Mesendoderm (in vitro differentiated cells): ENCODE measurements around the gene LRRN4CL.

Experiments
- DNase-seq: peaks from one replicate; pipeline ENCODE4 v3.0.0; 2013
- H2AK5ac ChIP-seq: 2 replicates; pipeline ENCODE4 v1.6.1; 2013; ENCODE audit warnings: low read length, inconsistent platforms
- H2BK120ac ChIP-seq: 2 replicates; pipeline ENCODE4 v1.6.1; 2013; ENCODE audit warnings: low read depth, mild to moderate bottlenecking, low read length, moderate library complexity, mixed read lengths
- H2BK15ac ChIP-seq: replicated peaks from 2 replicates; pipeline ENCODE4 v1.6.1; 2013; ENCODE audit warnings: low read depth, mild to moderate bottlenecking, moderate library complexity
- H2BK5ac ChIP-seq: 2 replicates; pipeline ENCODE4 v1.6.1; 2013; ENCODE audit warnings: low read length, inconsistent platforms
- H3K18ac ChIP-seq: 2 replicates; pipeline ENCODE4 v1.6.1; 2013; ENCODE audit warnings: mild to moderate bottlenecking, low read length, mixed read lengths
- H3K23ac ChIP-seq: one replicate; pipeline ENCODE4 v1.6.1; 2013; ENCODE audit warnings: low read length
- H3K27ac ChIP-seq: 2 replicates; pipeline ENCODE4 v1.5.1; 2013; ENCODE audit warnings: low read depth, mild to moderate bottlenecking, inconsistent platforms, low read length, moderate library complexity
- H3K27me3 ChIP-seq: 2 replicates; pipeline ENCODE4 v1.6.1; 2013; ENCODE audit warnings: low read length, control low read depth, mild to moderate bottlenecking, inconsistent platforms; ENCODE audit not compliant: insufficient read depth, poor library complexity
- H3K36me3 ChIP-seq: 2 replicates; pipeline ENCODE4 v1.6.1; 2013; ENCODE audit warnings: low read length, inconsistent platforms; ENCODE audit not compliant: control insufficient read depth, insufficient read depth
- H3K4ac ChIP-seq: one replicate; pipeline ENCODE4 v1.6.1; 2013; ENCODE audit warnings: low read depth, mild to moderate bottlenecking, low read length, moderate library complexity
- H3K4me1 ChIP-seq: 2 replicates; pipeline ENCODE4 v1.6.1; 2013; ENCODE audit warnings: low read depth, low read length, inconsistent platforms; ENCODE audit not compliant: control insufficient read depth
- H3K4me2 ChIP-seq: 2 replicates; pipeline ENCODE4 v1.6.1; 2013; ENCODE audit warnings: low read length
- H3K4me3 ChIP-seq: 2 replicates; pipeline ENCODE4 v1.5.1; 2013; ENCODE audit warnings: mild to moderate bottlenecking, low read length
- H3K56ac ChIP-seq: one replicate; pipeline ENCODE4 v1.6.1; 2013; ENCODE audit warnings: low read length
- H3K79me1 ChIP-seq: 2 replicates; pipeline ENCODE4 v1.6.1; 2013; ENCODE audit warnings: low read length, inconsistent platforms
- H3K79me2 ChIP-seq: 2 replicates; pipeline ENCODE4 v1.6.1; 2013; ENCODE audit warnings: mild to moderate bottlenecking, low read length; ENCODE audit not compliant: control insufficient read depth, insufficient read depth
- H3K9ac ChIP-seq: 2 replicates; pipeline ENCODE4 v1.6.1; 2013; ENCODE audit warnings: low read length, inconsistent platforms
- H4K5ac ChIP-seq: one replicate; pipeline ENCODE4 v1.6.1; 2013; ENCODE audit warnings: low read length
- H4K8ac ChIP-seq: one replicate; pipeline ENCODE4 v1.6.1; 2013; ENCODE audit warnings: low read depth, mild to moderate bottlenecking, control low read depth, low read length, moderate library complexity
- WGBS: extraction: QIAGEN DNeasy Blood & Tissue Kit; methylation state at CpG from one replicate; pipeline ENCODE4 v1.1.7; 2013; ENCODE audit warnings: low lambda C conversion rate, missing lambda C conversion rate; ENCODE audit not compliant: insufficient coverage; ENCODE audit errors: extremely low coverage; 5-methylcytosine and 5-hydroxymethylcytosine counted together

LRRN4CL gene

GRCh38 chr11:62727872-62728170 lies 38.5 kb upstream of the LRRN4CL start:
- H3K4me2 ChIP-seq: peak overlapping the region; percentile 100
- H3K23ac ChIP-seq: peak overlapping the region; percentile 97
- peak overlapping the region; percentile 81 for H3K4me3 ChIP-seq
- H3K56ac ChIP-seq: peak overlapping the region; percentile 100
- peaks cover 51% of the 10 kb centered on the region for H3K79me2 ChIP-seq
- WGBS: no CpG with 5 or more reads among the region's 20 CpGs
- H3K18ac ChIP-seq: peak overlapping the region; percentile 98
- H2BK5ac ChIP-seq: peak overlapping the region; percentile 97
- H3K27me3 ChIP-seq: no peaks in the 10 kb centered on the region
- H4K8ac ChIP-seq: peak overlapping the region; percentile 17
- peak overlapping the region; percentile 94 for H3K9ac ChIP-seq
- peaks cover 7% of the 10 kb centered on the region for H3K36me3 ChIP-seq
- H3K79me1 ChIP-seq: peaks cover 5% of the 10 kb centered on the region
- no peak overlapping the region for H2BK15ac ChIP-seq
- H3K4ac ChIP-seq: peak overlapping the region; percentile 99
- H3K4me1 ChIP-seq: peaks cover 3% of the 10 kb centered on the region
- DNase-seq: peak; percentile 99
- H4K5ac ChIP-seq: peak overlapping the region; percentile 95
- H2BK120ac ChIP-seq: no peak overlapping the region
- no peak overlapping the region for H2AK5ac ChIP-seq
- peak overlapping the region; percentile 94 for H3K27ac ChIP-seq

- Histone ChIP-seq H3K4ac (peak within 1 kb of the TSS; percentile 99), H3K79me1 (peaks cover 9% of the 10 kb centered on the region), H3K56ac (peak within 1 kb of the TSS; percentile 100), H2AK5ac (peak within 1 kb of the TSS; percentile 77), H3K27ac (peak within 1 kb of the TSS; percentile 94), H4K5ac (peak within 1 kb of the TSS; percentile 95), H2BK120ac (peak within 1 kb of the TSS; percentile 52), H3K23ac (peak within 1 kb of the TSS; percentile 98), H4K8ac (peak within 1 kb of the TSS; percentile 17), H2BK5ac (peak within 1 kb of the TSS; percentile 97), H3K4me3 (peak within 1 kb of the TSS; percentile 81), H3K36me3 (peaks cover 12% of the 10 kb centered on the region), H3K79me2 (peaks cover 53% of the 10 kb centered on the region), H3K4me1 (peaks cover 3% of the 10 kb centered on the region), H2BK15ac (no peak within 1 kb of the TSS), H3K9ac (peak within 1 kb of the TSS; percentile 94), H3K27me3 (no peaks in the 10 kb centered on the region), H3K4me2 (peak within 1 kb of the TSS; percentile 100), H3K18ac (peak within 1 kb of the TSS; percentile 98)
- DNase-seq: peak; percentile 99
- no CpG with 5 or more reads among the region's 72 CpGs for WGBS
Measured at GRCh38 chr11:62727165-62727871, 38.0 kb upstream of the LRRN4CL start, which contains the start of gene HNRNPUL2. Gene HNRNPUL2 (minus strand): TSS chr11:62727457. CDS start chr11:62727156, 301 bp downstream.

GRCh38 chr11:62726915-62727164 lies 37.5 kb upstream of the LRRN4CL start:
- H3K56ac ChIP-seq: peak overlapping the region; percentile 100
- peaks cover 57% of the 10 kb centered on the region for H3K79me2 ChIP-seq
- peak overlapping the region; percentile 94 for H3K4me2 ChIP-seq
- no peak for DNase-seq
- H4K5ac ChIP-seq: no peak overlapping the region
- H2AK5ac ChIP-seq: no peak overlapping the region
- H3K4ac ChIP-seq: peak overlapping the region; percentile 97
- H3K9ac ChIP-seq: peak overlapping the region; percentile 94
- H4K8ac ChIP-seq: no peak overlapping the region
- H3K18ac ChIP-seq: peak overlapping the region; percentile 77
- peak overlapping the region; percentile 58 for H3K4me3 ChIP-seq
- no peak overlapping the region for H2BK5ac ChIP-seq
- no CpG with 5 or more reads among the region's 37 CpGs for whole genome bisulfite sequencing
- peaks cover 3% of the 10 kb centered on the region for H3K4me1 ChIP-seq
- H3K27me3 ChIP-seq: no peaks in the 10 kb centered on the region
- H2BK15ac ChIP-seq: no peak overlapping the region
- H3K36me3 ChIP-seq: peaks cover 17% of the 10 kb centered on the region
- H2BK120ac ChIP-seq: no peak overlapping the region
- peaks cover 14% of the 10 kb centered on the region for H3K79me1 ChIP-seq
- peak overlapping the region; percentile 93 for H3K27ac ChIP-seq
- H3K23ac ChIP-seq: peak overlapping the region; percentile 98

- Histone ChIP-seq H3K9ac (peak overlapping the region; percentile 94), H2BK15ac (no peak overlapping the region), H2AK5ac (no peak overlapping the region), H3K27ac (peak overlapping the region; percentile 93), H4K5ac (no peak overlapping the region), H3K79me1 (peaks cover 16% of the 10 kb centered on the region), H2BK5ac (no peak overlapping the region), H3K56ac (peak overlapping the region; percentile 100), H3K4me2 (peak overlapping the region; percentile 94), H3K27me3 (no peaks in the 10 kb centered on the region), H2BK120ac (no peak overlapping the region), H3K23ac (peak overlapping the region; percentile 98), H3K18ac (peak overlapping the region; percentile 77), H4K8ac (no peak overlapping the region), H3K4ac (peak overlapping the region; percentile 97), H3K4me1 (peaks cover 3% of the 10 kb centered on the region), H3K36me3 (peaks cover 21% of the 10 kb centered on the region), H3K4me3 (peak overlapping the region; percentile 58), H3K79me2 (peaks cover 57% of the 10 kb centered on the region)
- DNase-seq: peak; percentile 16
- no CpG with 5 or more reads among the region's 51 CpGs for WGBS
Measured at GRCh38 chr11:62726156-62726914, 37.0 kb upstream of the LRRN4CL start.

GRCh38 chr11:62725646-62726045 lies 36.3 kb upstream of the LRRN4CL start:
- H3K79me2 ChIP-seq: peaks cover 53% of the 10 kb centered on the region
- no peak overlapping the region for H2AK5ac ChIP-seq
- no peak overlapping the region for H4K8ac ChIP-seq
- H3K4me3 ChIP-seq: peak overlapping the region; percentile 58
- no peak overlapping the region for H2BK120ac ChIP-seq
- H2BK15ac ChIP-seq: no peak overlapping the region
- H3K27me3 ChIP-seq: no peaks in the 10 kb centered on the region
- no peak overlapping the region for H3K27ac ChIP-seq
- no peak overlapping the region for H3K18ac ChIP-seq
- DNase-seq: peak; percentile 41
- H3K79me1 ChIP-seq: peaks cover 16% of the 10 kb centered on the region
- H3K4ac ChIP-seq: no peak overlapping the region
- peaks cover 3% of the 10 kb centered on the region for H3K4me1 ChIP-seq
- no CpG with 5 or more reads among the region's 7 CpGs for WGBS
- peaks cover 26% of the 10 kb centered on the region for H3K36me3 ChIP-seq
- peak overlapping the region; percentile 100 for H3K56ac ChIP-seq
- peak overlapping the region; percentile 94 for H3K4me2 ChIP-seq
- no peak overlapping the region for H2BK5ac ChIP-seq
- no peak overlapping the region for H4K5ac ChIP-seq
- H3K9ac ChIP-seq: peak overlapping the region; percentile 94
- H3K23ac ChIP-seq: no peak overlapping the region
